HK-2 (cell line): Measurements from ENCODE around the gene C3orf20.
"Not testable (repeated sequence)": the region's sequence is repeated elsewhere in the genome, so short reads cannot be mapped to it uniquely, and the experiment has no call there.

ENCODE experiments used
- DNase-seq: peaks from one replicate; pipeline ENCODE4 v3.0.0-alpha.2; 2018; ENCODE audit not compliant: unreplicated experiment

The C3orf20 gene

DNA sequence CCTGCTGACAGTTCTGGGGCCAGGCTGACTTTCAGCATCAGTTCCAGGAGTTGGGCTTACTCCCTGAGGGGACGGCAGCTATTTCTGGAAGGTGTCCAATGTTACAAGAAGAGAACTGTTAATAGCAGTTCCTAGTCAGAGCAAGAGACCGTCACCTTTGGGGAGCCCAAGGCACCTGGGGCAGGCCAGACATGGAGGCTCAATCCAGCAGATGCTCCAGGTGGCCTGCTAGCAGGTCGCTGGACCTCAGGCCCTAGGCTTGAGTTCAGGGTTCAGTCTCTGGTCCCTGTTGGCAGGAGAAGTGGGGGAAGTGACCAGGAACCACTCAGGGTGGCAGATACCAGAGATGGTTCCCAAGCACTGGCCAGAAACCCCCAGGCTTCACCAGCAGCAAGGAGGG, 25.9 kb downstream of the C3orf20 start:
- DNase-seq, result no peak

DNA sequence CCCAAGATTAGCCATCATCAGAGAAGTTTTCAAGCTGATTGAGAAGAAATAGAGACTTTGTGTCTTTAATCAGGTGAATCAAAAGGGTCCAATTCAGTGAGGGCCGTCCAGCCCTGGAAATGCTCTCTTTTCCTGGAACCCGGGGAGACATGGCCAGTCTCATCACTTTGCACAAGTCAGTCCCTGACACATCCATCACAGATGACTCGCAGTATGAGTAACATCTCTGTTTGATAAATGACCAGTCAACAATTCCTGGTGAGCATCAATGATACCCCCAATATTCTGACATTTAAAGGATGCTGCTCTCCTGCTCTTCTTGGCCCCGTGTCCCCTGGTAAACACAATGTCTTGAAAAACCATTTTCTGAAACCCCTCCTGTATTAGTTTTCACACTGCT, 26.7 kb downstream of the C3orf20 start:
- no peak for DNase-seq

DNA sequence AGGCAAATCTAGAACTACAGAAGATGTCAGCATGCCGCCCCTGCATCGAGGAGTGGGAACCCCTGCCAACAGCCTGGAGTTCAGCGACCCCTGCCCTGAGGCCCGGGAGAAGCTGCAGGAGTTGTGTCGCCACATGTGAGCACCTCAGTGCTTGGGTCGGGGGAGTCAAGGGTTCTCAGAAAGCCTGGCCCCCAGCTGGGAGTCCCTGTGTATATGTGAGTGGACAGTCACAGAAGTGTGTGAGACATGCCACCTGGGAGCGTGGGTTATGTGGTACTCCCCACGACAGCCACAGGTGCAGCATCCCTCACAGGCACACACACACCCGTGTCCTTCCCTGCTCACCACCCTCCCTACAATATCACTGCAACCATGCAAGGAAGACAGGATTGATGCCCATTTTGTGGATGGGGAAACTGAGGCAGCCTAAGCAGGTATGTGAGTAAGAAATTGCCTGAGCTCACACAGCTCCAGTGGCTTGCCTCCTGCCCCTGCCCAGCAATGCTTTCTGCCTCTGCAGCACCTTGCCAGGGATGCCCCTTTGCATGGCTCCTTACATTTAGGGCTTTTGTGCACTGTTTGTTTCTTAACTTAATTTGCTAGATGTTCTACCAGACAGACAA, 28.3 kb downstream of the C3orf20 start:
- no peak for DNase-seq

DNA sequence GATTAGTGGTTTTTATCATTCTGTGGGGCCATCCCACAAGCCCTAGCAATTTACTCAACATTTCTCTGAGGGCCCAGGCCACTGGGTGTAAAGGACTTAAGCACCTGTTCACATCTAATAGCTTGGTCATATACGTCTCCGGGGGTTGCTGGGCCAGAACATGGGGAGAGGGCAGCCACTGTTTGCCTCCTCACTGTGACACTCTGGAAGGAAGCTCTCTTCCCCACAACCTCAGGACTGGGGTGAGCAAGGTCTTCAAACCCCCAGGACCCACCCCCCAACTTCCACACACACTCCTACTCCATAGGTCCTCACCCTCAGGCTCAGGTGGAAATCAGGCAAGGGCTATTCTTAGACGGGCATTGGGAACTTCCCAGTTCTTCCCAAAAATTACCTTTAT, 28.9 kb downstream of the C3orf20 start:
- DNase-seq, result no peak

DNA sequence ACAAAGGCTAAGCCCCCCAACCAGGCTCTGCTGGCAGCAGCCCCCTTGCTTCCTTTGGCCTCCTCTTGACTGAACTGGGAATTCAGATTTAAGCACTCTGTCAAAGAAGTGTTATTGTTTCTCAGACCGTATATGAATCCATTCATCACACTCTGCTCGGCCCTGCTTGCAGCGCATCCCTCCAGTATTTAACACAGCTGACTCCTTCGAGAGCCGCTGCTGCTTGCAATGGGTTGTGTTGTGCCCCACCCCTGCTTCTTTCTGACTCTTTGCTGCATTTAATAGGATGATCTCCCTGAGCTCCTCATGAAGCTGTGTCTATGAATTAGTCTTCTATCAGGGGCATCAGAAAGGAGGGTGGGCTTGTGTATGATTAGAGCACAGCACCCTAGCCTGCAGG, 31.2 kb downstream of the C3orf20 start:
- DNase-seq, result no peak

DNA sequence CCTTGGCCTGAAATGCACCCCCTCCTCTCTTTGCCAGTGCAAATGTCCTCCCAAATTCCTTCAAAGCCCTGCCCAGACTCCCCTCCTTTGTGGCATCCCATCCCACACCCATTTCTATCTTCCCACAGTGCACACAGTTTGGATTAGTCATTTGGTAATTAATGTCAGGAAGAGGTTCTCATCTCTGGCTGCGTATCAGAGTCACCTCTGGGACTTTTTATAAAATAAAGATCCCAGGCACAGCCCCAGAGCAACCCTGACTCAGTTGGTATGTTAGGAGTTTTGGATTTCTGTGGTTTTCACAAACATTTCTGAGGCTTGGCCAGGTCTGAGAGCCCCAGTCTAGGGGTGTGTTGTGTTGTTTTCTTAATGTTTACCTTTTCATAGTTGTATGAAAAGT, 41.6 kb downstream of the C3orf20 start:
- no peak for DNase-seq

DNA sequence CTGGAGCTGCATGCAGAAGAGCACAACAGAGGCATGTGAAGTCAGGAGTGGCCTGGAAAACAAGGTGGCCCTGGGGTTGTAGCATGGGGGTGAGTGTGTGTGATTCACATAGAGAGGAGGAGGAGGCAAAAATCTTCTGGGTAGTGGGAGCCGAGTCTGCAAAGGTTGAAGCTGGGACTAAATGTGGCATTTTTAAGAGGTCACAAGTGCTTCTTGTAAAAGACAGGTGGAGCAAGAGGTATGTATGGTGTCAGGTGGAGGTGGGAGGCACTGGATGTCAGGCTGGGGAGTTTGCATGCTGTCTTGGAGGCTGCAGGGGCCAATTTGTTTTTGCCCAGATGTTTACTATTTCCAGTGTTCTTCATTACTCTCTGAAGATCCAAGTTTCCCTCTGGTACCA, 42.4 kb downstream of the C3orf20 start:
- DNase-seq, result no peak

DNA sequence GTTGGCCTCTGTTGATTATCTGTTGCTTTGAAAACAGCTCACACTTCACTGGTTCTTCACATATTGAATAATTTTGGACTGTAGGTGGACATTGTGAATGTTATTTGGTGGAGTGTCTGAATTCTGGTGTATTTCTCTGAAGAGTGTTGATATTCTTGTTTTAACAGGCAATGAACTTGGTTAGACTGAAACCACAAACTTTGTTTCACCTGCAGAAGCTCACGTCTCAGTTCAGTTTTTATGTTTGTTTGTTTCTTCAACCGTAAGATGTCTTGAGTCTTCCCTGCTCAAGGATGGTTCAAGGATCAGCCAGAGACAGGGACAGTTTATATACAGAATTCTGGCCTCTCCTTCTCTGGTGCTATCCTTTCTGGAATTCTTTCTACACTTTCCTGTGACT, 43.6 kb downstream of the C3orf20 start:
- DNase-seq, result no peak

DNA sequence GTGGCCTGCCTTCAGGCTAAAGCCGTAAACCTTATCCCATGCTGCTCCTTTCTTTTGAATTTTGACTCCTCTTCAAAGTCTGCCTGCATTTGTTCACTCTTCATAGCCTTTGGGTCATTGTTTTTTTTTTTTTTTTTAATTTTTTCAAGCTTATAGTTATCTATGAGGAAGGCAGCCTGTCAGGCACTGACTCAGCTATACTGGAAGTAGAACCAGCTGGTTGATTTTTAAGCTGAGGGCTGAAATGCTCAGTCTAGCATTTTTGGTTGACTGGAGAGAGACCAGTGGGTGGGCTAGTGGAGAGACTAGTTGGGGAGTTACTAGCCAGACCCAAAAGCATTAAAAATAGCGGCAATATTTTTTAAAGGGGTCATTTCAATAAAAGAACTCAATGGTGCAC, 44.1 kb downstream of the C3orf20 start:
- DNase-seq, result no peak

DNA sequence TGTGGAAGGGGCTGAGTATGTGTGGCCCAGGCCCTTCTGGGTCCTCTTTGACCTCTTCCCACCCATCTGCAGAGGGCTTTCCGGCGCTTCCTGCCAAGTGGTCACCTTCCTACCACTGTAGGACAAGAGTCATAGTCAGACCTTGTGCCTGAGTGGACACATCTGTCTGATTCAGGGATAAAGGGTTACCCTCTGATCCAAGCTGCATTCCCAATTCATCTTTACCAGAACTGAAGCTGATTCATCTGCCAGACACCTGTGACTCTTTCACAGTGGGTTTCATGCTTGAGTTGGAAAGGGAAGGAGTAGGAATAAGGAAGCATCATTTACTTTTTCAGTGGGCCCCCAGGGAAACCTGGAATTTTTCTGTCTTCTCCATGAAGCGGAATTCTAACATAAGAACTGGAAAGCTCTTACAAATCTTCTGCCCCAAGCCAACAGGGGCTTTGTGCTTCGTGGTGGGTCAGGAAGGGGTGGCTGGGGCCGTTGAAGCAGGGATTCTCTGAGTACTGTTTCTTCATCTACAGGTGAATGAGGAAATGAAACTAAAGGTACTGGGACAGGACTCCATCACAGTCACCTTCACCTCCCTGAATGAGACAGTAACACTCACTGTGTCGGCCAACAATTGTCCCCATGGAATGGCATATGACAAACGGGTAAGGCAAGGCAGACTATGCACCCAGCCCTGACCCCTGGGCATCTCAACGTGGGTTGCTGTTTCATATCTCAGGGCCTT, 46.4 kb downstream of the C3orf20 start:
- DNase-seq, result no peak

DNA sequence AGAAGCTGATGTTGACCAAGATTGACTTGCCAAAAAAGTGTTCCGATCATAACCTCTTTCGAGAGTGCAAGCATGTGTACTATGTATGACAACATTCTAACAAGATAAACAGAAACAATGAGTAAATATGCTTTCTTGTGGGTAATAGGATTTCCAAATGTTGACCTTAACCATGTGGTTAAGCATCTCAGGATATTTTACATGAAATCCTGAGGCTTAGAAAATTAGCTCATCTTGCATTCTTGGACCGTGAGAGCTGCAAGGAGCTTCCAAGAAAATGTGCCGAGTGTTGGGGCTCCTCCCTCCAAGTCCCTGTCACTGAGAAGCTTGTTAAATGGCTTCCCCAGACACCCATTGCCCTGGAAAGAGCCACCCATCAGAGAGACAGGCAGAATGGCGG, 50.1 kb downstream of the C3orf20 start:
- no peak for DNase-seq

DNA sequence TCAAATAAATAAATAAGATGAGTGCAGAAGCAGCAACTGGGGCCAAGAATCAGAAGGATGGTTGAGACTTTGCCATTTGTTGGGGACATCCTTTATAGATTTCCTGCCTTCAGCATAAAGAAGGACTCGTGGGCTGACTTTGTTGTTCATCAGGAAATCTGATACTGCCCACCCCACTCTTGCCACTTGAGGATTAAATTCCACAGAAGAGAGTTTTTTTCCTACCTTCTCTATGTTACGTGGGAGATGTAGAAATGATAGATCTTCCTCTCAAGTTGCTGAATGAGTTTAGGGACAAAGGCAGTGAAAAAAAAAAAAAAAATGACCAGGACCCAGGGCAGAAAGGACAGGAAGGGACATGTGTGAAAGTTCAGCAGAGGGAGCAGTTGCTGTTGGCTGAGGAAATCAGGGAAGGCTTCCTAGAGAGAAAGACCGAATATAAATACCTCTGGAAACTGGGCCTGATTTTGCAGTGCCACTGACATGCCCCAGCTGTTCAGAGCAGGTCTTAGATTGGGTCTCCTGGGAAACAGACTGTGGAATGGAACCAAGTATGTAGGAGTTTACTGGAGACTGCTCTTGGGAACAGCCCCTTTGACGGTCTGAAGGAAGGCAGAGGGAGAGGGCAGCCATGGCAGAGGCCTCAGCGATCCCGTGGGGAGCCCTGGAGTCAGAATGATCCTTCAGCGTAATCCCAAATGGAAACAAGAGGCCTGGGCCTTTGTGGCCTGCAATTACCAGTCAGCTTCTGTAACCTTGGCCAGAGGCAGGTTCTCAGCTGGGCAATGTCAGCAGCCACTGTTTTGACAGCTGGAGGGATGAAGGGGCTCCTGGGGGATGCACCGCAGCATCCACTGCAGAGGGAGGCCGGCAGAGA, 50.9 kb downstream of the C3orf20 start:
- DNase-seq, result no peak

DNA sequence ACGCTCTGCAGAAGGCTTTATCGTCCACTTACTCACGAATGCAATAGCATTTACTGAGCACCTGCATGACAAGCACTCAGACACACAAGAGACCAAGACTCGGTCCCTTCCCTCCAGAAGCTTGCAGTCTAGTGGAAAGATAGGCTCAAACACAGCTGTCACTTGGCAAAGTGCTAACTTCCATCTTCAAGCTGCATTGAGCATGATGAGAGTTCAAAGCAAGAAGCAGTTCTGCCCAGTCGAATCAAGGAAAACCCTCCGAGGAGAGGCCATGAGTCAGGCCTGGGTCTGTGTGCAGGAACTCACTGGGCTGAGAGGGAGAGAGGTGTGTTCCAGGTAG, 51.5 kb downstream of the C3orf20 start:
- no peak for DNase-seq

DNA sequence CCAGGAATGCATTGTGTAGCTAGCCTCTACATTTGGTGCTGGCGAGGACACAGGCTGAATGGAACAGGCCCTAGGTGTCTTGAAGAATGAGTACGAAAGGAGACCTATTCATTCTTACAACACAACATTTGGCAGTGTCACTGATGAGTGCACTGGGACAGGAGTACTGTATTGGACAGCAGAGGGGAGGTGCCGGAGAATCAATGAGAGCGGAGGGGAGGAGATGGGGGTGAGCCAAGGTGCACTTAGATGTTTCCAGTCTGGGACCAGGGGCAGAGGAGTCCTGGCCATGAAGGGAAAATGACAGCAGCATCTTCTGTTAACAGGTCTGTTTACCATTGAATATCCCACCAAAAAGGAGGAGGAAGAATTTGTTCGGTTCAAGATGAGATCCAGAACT, 53.2 kb downstream of the C3orf20 start:
- no peak for DNase-seq

DNA sequence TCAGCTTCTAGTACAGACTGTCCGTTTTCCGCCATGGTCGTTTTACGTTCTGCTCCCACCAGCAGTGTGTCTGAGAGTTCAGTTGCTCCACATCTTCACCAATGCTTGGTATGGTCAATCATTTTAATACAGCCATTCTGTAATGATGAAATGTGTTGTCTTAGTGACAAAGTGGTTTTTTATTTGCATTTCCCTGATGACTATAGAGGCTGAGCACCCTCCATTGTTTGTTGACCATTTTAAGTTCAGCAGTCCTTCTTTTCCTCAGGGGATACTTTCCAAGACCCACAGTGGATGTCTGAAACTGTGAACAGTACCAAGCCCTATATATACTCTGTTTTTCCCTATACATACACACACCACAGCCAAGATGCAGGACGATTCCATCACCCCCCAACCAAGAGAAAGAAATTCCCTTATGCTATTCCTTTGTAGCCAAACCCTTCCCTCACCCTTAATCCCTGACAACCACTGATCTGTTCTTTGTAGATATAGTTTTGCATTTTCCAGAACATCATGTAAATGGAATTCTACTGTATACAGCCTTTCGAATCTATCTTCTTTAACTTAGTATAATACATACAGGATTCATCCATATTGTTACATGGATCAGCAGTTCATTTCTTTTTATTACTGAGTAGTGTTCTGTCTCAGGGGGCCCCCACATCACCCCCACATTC, 55.9 kb downstream of the C3orf20 start:
- DNase-seq, result no peak

DNA sequence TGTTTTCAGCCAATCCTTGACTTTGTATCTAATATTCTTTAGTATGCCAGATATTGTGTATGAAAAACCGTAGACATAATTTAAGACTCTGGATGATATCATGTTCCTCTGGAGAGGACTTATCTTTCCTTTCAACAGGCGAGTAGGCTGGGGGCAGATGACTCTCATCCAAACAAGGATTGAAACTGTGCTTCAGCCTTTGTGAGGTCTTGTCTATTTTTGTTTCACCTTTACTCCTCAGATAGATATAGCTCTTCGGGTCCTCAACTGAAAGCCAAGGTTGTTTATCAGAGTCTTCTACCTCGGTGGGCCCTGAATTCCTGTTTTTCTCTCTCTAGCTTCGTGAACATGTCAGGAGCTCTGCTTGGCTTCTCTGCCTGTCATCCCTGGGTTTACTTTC, 66.0 kb downstream of the C3orf20 start:
- no peak for DNase-seq

DNA sequence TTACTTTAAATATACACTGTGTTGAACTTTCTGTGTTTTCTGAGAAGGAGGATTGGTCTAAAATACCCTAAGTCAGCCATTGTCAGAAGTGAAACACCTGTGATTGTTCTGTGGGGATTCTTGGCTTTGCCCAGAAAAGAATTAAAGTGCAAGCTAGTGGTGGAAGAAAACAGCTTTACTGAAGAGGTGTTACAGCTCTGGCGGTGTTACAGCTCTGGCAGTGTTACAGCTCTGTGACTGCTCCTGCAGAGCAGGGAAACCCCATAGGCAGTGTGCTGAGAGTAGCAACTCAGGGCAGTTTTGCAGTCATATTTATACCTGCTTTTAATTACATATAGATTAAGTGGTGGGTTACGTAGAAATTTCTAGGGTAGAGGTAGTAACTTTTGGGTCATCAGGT, 66.6 kb downstream of the C3orf20 start:
- no peak for DNase-seq

DNA sequence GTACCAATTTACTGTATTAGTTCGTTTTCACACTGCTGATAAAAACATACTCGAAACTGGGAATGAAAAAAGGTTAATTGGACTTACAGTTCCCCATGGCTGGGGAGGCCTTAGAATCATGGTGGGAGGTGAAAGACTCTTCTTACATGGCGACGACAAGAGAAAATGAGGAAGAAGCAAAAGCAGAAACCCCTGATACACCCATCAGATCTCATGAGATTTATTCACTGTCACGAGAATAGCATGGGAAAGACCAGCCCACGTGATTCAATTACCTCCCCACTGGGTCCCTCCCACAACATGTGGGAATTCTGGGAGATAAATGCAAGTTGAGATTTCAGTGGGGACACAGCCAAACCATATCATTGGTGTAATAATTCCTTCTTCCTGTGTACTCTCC, 69.6 kb downstream of the C3orf20 start:
- no peak for DNase-seq

DNA sequence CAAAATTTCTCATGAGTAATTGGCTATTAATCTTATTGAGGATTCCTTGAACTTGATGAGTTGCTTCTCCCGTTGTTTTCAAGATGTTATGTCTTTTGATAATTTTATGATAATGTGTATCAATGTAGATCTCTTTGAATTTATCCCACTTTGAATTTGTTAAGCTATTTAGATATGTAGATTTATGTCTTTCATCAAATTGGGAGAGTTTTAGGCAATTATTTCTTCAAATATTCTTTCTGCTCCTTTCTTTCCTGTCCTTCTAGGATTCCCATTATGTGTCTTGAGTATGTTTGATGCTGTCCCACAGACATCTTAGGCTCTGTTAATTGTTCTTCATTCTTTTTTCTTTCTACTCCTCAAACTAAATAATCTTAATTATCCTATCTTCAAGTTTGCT, 75.7 kb downstream of the C3orf20 start:
- no peak for DNase-seq

DNA sequence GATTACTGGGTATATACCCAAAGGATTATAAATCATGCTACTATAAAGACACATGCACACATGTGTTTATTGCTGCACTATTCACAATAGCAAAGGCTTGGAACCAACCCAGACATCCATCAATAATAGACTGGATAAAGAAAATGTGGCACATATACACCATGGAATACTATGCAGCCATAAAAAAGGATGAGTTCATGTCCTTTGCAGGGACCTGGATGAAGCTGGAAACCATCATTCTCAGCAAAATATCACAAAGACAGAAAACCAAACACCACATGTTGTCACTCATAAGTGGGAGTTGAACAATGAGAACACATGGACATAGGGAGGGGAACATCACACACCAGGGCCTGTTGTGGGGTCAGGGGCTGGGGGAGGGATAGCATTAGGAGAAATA, 78.0 kb downstream of the C3orf20 start:
- not testable (repeated sequence) for DNase-seq

DNA sequence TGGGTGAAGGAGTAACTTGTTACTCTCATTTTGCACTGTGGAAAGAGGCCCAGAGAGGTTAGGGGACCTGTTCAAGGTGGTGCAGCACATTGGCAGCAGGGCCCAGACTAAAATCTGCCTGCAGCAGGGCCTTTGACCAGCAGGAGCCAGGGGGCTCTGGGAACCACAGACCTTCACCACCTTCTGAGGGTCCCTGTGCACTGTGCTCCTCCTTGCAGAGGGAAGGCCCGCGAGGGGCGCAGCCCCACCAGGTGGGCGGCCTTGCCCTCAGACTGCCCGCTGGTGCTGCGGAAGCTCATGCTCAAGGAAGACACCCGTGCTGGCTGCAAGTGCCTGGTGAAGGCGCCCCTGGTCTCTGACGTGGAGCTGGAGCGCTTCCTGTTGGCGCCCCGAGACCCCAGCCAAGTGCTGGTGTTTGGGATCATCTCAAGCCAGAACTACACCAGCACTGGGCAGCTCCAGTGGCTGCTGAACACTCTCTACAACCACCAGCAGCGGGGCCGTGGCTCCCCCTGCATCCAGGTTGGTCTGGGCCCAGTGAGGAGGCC, 82.3 kb downstream of the C3orf20 start:
- no peak for DNase-seq

DNA sequence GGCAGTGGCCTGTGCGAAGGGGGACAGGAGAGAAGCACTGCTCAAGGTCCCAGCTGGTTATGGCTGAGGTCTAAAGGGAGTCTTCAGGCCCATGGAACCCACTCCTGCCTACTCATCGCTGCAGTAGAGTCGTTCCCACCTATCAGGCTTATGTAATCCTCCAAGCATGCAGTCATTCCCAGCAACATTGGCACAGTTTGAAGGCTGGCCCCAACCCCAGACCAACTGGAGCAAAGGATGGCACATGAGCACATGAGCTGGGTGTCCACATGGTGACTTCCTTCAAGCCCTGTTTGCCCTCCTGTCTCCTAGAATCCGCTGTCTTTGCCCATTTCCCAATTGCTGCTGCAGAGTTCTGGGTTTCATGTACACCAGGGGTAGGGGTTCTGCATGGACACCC, 83.4 kb downstream of the C3orf20 start:
- DNase-seq, result no peak
